Measurements from ENCODE around the gene ABHD17C. TPM values are rescaled to one million over a fixed set of nuclear protein-coding genes. Genes with fewer than 3 reads are reported as not detected.

The ABHD17C gene
- total and polyA plus RNA-seq, 2 experiments from 2014 or later, result 11.3 to 23.8 TPM

DNA sequence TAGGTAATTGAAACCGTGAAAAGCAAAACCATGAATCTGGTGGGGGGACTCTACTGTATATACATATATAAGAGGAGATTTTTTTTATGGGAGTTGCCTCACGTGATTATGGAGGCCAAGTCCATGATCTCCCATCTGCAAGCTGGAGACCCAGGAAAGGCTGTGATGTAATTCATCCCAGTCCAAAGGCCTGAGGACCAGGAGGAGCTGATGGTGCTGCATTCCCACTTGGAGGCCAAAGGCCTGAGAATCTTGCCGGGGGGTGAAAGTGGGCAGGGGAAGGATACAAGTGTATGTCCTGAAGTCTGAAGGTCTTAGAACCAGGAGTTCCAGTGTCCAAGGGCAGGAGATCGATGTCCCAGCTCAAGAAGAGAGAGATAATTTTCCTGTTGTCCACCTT, 47.0 kb downstream of the ABHD17C start (continued):
- TF ChIP-seq ZNF114 (CRISPR knock-in tag; IDR thresholded peaks at IDR 0.05) (no peak), NANOG (IDR thresholded peaks at IDR 0.05; ENCODE audit: borderline replicate concordance) (no peak)

DNA sequence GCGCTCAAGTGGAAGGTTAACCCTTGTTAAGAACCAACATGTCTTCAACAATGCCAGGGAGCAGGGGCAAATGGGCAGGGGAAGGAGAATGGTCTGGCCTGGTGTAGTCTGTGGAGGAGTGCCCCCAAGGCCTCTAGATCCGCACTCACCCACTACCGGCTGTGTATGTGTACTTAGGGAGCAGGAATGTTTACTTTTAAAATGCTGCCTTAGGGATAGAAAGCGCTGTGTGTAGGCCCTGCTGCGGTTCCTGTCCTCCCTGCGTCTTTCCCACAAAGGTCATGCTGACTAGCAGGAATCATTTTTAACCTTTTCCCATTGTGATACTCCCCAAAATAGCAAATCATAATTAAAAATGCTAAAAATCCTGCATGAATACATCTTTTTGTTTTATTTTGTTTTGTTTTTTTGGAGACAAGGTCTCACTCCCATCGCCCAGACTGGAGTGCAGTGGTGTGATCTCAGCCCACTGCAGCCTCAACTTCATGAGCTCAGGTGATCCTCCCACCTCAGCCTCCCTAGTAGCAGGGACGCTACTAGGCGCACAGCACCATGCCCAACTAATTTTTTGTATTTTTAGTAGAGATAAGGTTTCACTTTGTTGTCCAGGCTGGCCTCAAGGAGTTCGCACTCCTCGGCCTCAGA, 48.2 kb downstream of the ABHD17C start:
- H3K4me3 ChIP-seq, result no peak overlapping the region
- no peaks in the 10 kb centered on the region for H4K20me1 ChIP-seq (replicated peaks; ENCODE audit: insufficient read depth)
- H3K36me3 Mint-ChIP-seq (ENCODE audit: low read depth), result peaks cover 4% of the 10 kb centered on the region; the same call in 2 of the 3 replicates
- H3K4me3 Mint-ChIP-seq, result no peak overlapping the region
- H3K27ac ChIP-seq (ENCODE audit: low read depth), result no peak overlapping the region
- peaks cover 7% of the 10 kb centered on the region for H3K27me3 Mint-ChIP-seq (ENCODE audit: insufficient read depth, low read depth, poor library complexity)
- 0 out of 2 replicates have a peak overlapping the region, but pooled peaks have one; percentile 21 for H3K4me2 ChIP-seq
- peaks cover 41% of the 10 kb centered on the region for H3K4me1 Mint-ChIP-seq
- peaks cover 15% of the 10 kb centered on the region; the same call in 1 of the 2 replicates for H3K9me2 ChIP-seq (ENCODE audit: insufficient read depth)
- H3F3A ChIP-seq (replicated peaks; ENCODE audit: low read depth), result no peaks in the 10 kb centered on the region
- peaks cover 17% of the 10 kb centered on the region for H3K79me2 ChIP-seq (replicated peaks; ENCODE audit: insufficient read depth)
- no peaks in the 10 kb centered on the region for H3K27me3 ChIP-seq (ENCODE audit: insufficient read depth)
- peaks cover 26% of the 10 kb centered on the region for H3K4me1 ChIP-seq (ENCODE audit: insufficient read depth)
- no peak overlapping the region for H3K27ac Mint-ChIP-seq
- H3K9me3 Mint-ChIP-seq, result peaks cover 2% of the 10 kb centered on the region; the same call in 1 of the 3 replicates
- ATAC-seq, result no peak
- no peak overlapping the region for H2AFZ ChIP-seq
- no peaks in the 10 kb centered on the region; the same call in 1 of the 2 replicates for H3K36me3 ChIP-seq (ENCODE audit: insufficient read depth)
- no peak for DNase-seq (ENCODE audit: low spot score)
- TF ChIP-seq POLR2AphosphoS5 (IDR thresholded peaks at IDR 0.05; ENCODE audit: low read depth), result no peak
- no peak for TF ChIP-seq NANOG (IDR thresholded peaks at IDR 0.05; ENCODE audit: borderline replicate concordance)
- TF ChIP-seq EZH2 (IDR thresholded peaks at IDR 0.05; ENCODE audit: low read depth, unreplicated experiment), result no peak
- TF ChIP-seq, protein P1, sequence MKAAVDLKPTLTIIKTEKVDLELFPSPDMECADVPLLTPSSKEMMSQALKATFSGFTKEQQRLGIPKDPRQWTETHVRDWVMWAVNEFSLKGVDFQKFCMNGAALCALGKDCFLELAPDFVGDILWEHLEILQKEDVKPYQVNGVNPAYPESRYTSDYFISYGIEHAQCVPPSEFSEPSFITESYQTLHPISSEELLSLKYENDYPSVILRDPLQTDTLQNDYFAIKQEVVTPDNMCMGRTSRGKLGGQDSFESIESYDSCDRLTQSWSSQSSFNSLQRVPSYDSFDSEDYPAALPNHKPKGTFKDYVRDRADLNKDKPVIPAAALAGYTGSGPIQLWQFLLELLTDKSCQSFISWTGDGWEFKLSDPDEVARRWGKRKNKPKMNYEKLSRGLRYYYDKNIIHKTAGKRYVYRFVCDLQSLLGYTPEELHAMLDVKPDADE (IDR thresholded peaks at IDR 0.05), result no peak
- TF ChIP-seq, protein P2, sequence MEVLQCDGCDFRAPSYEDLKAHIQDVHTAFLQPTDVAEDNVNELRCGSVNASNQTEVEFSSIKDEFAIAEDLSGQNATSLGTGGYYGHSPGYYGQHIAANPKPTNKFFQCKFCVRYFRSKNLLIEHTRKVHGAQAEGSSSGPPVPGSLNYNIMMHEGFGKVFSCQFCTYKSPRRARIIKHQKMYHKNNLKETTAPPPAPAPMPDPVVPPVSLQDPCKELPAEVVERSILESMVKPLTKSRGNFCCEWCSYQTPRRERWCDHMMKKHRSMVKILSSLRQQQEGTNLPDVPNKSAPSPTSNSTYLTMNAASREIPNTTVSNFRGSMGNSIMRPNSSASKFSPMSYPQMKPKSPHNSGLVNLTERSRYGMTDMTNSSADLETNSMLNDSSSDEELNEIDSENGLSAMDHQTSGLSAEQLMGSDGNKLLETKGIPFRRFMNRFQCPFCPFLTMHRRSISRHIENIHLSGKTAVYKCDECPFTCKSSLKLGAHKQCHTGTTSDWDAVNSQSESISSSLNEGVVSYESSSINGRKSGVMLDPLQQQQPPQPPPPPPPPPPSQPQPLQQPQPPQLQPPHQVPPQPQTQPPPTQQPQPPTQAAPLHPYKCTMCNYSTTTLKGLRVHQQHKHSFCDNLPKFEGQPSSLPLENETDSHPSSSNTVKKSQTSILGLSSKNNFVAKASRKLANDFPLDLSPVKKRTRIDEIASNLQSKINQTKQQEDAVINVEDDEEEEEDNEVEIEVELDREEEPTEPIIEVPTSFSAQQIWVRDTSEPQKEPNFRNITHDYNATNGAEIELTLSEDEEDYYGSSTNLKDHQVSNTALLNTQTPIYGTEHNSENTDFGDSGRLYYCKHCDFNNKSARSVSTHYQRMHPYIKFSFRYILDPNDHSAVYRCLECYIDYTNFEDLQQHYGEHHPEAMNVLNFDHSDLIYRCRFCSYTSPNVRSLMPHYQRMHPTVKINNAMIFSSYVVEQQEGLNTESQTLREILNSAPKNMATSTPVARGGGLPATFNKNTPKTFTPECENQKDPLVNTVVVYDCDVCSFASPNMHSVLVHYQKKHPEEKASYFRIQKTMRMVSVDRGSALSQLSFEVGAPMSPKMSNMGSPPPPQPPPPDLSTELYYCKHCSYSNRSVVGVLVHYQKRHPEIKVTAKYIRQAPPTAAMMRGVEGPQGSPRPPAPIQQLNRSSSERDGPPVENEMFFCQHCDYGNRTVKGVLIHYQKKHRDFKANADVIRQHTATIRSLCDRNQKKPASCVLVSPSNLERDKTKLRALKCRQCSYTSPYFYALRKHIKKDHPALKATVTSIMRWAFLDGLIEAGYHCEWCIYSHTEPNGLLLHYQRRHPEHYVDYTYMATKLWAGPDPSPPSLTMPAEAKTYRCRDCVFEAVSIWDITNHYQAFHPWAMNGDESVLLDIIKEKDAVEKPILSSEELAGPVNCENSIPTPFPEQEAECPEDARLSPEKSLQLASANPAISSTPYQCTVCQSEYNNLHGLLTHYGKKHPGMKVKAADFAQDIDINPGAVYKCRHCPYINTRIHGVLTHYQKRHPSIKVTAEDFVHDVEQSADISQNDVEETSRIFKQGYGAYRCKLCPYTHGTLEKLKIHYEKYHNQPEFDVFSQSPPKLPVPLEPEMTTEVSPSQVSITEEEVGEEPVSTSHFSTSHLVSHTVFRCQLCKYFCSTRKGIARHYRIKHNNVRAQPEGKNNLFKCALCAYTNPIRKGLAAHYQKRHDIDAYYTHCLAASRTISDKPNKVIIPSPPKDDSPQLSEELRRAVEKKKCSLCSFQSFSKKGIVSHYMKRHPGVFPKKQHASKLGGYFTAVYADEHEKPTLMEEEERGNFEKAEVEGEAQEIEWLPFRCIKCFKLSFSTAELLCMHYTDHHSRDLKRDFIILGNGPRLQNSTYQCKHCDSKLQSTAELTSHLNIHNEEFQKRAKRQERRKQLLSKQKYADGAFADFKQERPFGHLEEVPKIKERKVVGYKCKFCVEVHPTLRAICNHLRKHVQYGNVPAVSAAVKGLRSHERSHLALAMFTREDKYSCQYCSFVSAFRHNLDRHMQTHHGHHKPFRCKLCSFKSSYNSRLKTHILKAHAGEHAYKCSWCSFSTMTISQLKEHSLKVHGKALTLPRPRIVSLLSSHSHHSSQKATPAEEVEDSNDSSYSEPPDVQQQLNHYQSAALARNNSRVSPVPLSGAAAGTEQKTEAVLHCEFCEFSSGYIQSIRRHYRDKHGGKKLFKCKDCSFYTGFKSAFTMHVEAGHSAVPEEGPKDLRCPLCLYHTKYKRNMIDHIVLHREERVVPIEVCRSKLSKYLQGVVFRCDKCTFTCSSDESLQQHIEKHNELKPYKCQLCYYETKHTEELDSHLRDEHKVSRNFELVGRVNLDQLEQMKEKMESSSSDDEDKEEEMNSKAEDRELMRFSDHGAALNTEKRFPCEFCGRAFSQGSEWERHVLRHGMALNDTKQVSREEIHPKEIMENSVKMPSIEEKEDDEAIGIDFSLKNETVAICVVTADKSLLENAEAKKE (CRISPR knock-in tag; IDR thresholded peaks at IDR 0.05), result no peak
- no peak for TF ChIP-seq EZH2phosphoT487 (IDR thresholded peaks at IDR 0.05; ENCODE audit: unreplicated experiment)
- TF ChIP-seq ZNF114 (CRISPR knock-in tag; IDR thresholded peaks at IDR 0.05), result no peak
- no peak for TF ChIP-seq ZNF331 (CRISPR knock-in tag; IDR thresholded peaks at IDR 0.05; ENCODE audit: low read depth)
- no peak for TF ChIP-seq STAT1 (IDR thresholded peaks at IDR 0.05; ENCODE audit: unreplicated experiment)
- TF ChIP-seq, protein P3, sequence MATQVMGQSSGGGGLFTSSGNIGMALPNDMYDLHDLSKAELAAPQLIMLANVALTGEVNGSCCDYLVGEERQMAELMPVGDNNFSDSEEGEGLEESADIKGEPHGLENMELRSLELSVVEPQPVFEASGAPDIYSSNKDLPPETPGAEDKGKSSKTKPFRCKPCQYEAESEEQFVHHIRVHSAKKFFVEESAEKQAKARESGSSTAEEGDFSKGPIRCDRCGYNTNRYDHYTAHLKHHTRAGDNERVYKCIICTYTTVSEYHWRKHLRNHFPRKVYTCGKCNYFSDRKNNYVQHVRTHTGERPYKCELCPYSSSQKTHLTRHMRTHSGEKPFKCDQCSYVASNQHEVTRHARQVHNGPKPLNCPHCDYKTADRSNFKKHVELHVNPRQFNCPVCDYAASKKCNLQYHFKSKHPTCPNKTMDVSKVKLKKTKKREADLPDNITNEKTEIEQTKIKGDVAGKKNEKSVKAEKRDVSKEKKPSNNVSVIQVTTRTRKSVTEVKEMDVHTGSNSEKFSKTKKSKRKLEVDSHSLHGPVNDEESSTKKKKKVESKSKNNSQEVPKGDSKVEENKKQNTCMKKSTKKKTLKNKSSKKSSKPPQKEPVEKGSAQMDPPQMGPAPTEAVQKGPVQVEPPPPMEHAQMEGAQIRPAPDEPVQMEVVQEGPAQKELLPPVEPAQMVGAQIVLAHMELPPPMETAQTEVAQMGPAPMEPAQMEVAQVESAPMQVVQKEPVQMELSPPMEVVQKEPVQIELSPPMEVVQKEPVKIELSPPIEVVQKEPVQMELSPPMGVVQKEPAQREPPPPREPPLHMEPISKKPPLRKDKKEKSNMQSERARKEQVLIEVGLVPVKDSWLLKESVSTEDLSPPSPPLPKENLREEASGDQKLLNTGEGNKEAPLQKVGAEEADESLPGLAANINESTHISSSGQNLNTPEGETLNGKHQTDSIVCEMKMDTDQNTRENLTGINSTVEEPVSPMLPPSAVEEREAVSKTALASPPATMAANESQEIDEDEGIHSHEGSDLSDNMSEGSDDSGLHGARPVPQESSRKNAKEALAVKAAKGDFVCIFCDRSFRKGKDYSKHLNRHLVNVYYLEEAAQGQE (IDR thresholded peaks at IDR 0.05; ENCODE audit: unreplicated experiment), result no peak
- no peak for TF ChIP-seq JUNB (IDR thresholded peaks at IDR 0.05; ENCODE audit: unreplicated experiment)
- TF ChIP-seq, protein P4, sequence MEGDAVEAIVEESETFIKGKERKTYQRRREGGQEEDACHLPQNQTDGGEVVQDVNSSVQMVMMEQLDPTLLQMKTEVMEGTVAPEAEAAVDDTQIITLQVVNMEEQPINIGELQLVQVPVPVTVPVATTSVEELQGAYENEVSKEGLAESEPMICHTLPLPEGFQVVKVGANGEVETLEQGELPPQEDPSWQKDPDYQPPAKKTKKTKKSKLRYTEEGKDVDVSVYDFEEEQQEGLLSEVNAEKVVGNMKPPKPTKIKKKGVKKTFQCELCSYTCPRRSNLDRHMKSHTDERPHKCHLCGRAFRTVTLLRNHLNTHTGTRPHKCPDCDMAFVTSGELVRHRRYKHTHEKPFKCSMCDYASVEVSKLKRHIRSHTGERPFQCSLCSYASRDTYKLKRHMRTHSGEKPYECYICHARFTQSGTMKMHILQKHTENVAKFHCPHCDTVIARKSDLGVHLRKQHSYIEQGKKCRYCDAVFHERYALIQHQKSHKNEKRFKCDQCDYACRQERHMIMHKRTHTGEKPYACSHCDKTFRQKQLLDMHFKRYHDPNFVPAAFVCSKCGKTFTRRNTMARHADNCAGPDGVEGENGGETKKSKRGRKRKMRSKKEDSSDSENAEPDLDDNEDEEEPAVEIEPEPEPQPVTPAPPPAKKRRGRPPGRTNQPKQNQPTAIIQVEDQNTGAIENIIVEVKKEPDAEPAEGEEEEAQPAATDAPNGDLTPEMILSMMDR (conservative IDR thresholded peaks at IDR 0.05; ENCODE audit: low read depth in 2 of 2), result no peak
